Vagina (tissue), 2 donors: ENCODE results near the gene PCYT2.

ENCODE experiments used
- CTCF ChIP-seq, 3 experiments: fragments of 450-650 bp in 2 of 3; fragments of 200-600 bp in 1 of 3; sonication (generic) in 1 of 3; IDR thresholded peaks; one replicate each; pipeline ENCODE4 v1.5.1; 2017 to 2019; ENCODE audit warnings: antibody characterized with exemption in 3 of 3, mild to moderate bottlenecking in 2 of 3, moderate library complexity in 2 of 3
- POLR2A ChIP-seq, 2 donors: fragments of 450-650 bp; IDR thresholded peaks; one replicate each; pipeline ENCODE4 v1.6.1; 2017; ENCODE audit warnings: antibody characterized with exemption in 2 of 2, mild to moderate bottlenecking in 2 of 2, moderate library complexity in 2 of 2

- TF ChIP-seq CTCF (IDR thresholded peaks at IDR 0.05) (no peak), POLR2A (IDR thresholded peaks at IDR 0.05) (no peak)
Observed at GRCh38 chr17:81889602-81890001, 21.6 kb downstream of the PCYT2 start.
